SH-SY5Y (cell line): ENCODE results near the gene OR5B2.

Experiments
- GATA2 ChIP-seq: IDR thresholded peaks from 2 replicates; pipeline ENCODE4 v1.6.1; 2011; ENCODE audit warnings: mild to moderate bottlenecking, low read depth, low read length
- GATA3 ChIP-seq: IDR thresholded peaks from 2 replicates; pipeline ENCODE4 v1.6.1; 2011; ENCODE audit warnings: low read depth, mild to moderate bottlenecking, low read length, moderate library complexity

Gene OR5B2

DNA sequence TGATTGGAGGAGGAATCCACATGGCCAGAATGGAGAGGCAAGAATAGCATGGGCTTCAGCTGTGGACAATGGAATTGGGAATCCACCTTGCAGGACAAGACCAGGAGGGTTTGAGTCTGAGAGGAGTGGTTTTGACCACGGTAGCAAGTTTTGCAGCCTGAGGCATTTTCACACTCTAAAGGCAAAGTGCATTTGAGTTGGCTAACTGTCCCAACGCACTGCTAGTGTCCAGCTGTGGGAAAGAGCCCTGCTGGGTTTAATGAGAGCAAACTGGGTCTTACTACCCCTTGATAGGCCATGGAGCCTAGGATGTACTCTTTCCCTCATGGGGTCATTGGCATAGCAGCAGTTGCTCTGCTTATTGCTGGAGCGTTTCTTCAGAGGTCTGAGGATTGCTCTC lies at the start of gene OR5B2:
OR5B2 (minus strand) TSS at position 101 of the 400 bp plus-strand sequence. CDS start 4,860 bp downstream, outside the sequence.
- TF ChIP-seq GATA2 (no peak), GATA3 (no peak)

DNA sequence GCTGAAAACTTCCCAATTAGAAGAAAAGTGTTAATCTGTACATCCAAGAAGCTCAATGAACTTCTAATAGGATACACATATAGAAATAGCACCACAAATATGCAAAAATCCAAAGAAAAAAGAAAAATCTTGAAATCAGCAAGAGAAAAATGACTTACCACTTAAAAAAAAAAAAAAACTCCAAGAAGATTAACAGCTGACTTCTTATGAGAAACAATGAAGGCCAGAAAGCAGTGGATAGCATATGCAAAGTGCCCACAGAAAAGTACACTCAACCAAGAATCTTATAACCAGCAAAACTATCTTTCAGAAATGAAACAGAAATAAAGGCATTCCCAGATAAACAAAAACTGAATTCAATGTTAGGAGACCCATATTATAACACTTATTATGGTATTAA lies 44.0 kb upstream of the OR5B2 start:
- TF ChIP-seq GATA2 (no peak), GATA3 (no peak)

DNA sequence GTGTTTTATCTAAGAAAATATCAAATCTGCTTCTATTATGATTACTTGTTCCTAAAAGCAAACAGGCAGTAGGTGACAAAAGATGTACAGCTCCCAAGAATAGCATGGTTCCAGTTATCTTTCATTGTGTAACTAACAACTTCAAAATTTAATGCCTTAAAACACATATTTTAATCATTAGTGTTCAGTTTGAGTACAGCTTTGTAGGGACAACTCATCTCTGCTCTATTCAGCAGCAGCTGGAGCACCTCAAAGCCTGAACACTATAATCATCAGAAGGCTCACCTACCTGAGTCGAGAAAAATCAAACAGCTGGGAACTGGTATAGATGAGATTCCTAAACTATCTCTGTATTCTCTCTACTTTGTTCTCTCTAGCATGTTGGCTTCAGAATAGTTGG lies 38.4 kb upstream of the OR5B2 start:
- TF ChIP-seq GATA3 (no peak), GATA2 (no peak)

DNA sequence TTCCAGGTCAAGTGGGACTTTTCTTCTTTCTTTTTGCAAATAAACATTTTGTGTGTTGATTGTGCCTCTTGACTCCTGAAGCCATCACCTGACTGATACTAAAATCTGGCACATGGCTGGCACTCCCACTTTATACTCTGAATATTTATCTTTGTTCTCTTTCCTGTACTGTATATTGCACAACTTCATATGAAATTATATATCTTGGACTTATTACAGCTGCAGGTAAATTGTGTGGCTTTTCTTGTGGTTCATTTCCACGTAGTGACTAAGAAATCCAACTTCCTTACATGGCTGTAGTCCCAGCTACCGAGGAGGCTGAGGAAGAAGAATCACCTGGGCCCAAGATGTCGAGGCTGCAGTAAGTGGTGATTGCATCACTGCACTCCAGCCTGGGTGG lies 37.8 kb upstream of the OR5B2 start:
- TF ChIP-seq GATA3 (no peak), GATA2 (no peak)

DNA sequence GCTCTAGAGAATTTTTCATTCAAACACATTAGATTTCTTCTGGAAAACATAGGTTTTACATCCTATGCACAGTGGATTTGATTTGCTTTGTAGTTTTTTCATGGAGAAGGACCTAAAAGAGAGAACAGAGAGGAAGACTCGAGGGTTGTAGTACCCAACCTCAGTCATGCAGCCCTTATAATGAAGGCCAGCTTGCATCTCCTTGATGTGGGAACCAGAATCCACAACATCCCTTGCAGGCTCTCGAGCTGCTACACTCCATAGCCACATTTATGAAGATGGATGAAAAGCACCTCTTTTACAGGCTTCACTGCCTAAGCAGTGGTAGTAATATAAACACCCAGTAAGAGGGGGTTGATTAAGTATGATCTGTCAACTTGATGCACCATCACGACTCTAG lies 23.7 kb upstream of the OR5B2 start:
- no peak for TF ChIP-seq GATA3

DNA sequence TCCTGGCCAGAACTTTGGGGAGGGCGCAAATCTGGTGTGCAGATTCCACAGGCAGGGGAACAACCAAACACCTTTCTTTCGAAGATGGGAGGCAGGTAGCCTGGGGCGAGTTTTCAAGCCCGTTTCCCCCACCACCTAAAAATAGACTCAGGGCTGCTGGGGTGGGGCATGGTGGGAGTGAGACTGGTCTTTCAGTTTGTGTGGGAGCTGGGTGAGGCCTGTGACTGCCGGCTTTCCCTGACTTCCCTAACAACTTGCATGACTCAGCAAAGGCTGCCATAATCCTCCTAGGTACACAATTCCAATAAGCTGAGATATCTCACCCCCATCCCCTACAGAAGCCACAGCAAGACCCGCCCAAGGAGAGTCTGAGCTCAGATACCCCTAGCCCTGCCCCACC lies 18.4 kb upstream of the OR5B2 start:
- TF ChIP-seq GATA3 = no peak
- TF ChIP-seq GATA2 = no peak

DNA sequence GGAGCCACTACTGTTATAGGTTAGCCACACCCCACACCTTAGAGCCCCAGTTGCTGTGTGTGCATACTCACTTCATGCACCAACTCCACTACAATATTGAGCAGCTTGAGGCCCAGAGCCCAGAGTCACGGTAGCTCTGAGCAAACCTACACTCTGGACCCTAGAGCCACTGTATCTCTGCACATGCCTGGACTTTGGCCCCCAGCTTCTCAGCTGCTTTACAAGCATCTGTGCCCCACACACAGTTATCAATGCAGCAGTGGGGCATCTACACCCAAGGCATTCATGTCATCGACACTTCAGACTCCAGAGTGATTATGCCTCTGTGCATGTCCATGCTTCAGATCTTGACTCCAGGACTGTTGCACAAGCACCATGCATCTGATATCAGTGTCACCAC lies 16.4 kb upstream of the OR5B2 start:
- TF ChIP-seq GATA2 = no peak
- no peak for TF ChIP-seq GATA3

DNA sequence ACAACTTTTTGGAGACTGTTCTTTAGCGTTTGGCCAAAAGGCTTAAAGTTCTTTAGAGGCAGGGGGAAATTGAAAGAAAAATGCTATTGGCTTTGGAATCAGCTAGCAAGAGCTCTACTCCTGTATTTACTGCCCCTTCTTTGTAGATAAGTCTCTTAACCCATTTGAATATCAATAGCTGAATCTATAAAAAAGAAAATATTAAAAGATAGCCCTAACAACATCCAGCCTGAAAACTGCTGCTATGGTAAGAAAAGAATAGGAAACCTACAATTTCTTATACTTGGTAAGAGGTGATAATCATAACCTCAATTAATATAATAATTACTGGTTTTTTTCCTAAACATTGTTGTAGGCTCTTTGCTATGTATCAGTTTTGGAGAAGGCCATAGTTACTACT lies 14.2 kb upstream of the OR5B2 start, which contains the start of gene OR5B12:
OR5B12 (minus strand) TSS at position 101 of the 400 bp plus-strand sequence. CDS start 2,085 bp downstream, outside the sequence.
- TF ChIP-seq GATA3 (no peak), GATA2 (no peak)

DNA sequence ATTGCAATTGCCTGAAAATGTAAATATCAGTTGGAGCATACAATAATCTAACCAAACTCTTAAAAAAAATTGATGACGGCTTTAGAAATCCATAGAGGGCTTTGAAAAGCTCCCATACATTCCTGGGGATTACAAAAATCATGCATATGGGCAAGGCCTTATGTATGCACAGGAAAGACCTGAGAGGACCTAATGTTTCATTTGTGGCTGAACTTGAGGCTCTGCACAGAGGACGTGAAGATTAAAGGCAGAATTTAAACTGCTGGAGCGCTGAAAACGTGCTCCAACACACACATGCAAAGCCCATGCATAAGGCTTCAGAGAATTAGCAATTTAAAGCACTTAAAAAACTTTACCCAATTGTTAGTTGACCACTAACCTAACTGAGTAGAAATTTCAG lies 10.6 kb upstream of the OR5B2 start:
- TF ChIP-seq GATA3 (no peak), GATA2 (no peak)

DNA sequence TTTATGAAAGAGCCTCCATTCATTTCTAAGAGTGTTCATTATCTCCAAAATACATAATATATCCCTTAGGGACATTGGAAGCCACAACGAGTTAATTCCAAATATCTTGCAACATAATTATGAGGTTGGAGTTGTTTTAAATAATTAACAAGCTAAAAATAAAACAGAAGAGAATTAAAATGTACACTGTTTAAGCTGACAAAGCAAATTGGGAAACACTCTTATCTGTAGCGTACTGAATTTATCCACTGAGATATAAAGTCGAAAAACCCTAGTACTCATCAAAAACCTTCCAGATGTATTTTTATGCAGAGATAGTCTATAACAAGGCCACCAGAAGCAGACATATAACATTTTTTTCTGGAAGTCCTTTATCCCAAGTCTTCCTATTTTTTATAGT lies 6.3 kb upstream of the OR5B2 start:
- TF ChIP-seq GATA2 = no peak

DNA sequence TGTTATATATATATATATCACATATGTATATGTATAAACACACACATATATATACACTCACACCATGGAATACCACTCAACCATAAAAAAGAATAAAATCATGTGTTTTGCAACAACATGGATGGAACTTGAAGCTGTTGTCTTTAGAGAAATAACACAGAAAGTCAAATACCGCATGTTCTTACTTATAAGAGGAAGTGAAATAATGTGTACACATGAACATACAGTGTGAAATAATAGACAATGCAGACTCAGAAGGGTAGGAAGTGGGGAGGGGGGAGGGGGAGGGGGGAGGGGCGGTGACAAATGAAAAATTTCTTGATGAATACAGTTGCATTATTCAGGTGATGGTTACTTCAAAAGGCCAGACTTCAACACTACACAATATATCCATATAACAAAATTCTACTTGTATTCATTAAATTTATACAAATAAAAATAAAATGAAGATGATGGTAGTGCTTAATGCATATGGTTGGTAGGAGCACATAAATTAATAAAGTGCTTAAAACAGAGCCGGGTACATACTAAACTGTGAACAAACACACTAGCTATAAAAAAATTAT lies 5.8 kb upstream of the OR5B2 start:
- TF ChIP-seq GATA3 (no peak), GATA2 (no peak)

DNA sequence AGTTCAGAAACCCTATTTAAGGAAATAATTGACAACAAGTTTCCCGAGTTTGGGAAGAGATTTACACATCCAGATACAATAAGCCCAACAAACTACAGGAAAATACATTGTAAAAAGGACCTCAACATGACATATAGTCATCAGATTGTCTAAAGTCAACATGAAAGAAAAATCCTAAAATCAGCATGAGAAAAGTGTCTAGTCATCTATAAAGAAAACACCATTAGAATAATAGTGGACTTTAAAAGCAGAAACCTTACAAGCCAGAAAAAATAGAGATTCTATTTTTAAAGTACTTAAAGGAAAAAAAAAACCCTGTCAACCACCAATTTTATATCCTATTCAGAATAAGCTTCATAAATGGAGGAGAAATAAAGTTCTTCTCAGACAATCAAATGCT lies 1.4 kb upstream of the OR5B2 start:
- TF ChIP-seq GATA2 (no peak), GATA3 (no peak)

DNA sequence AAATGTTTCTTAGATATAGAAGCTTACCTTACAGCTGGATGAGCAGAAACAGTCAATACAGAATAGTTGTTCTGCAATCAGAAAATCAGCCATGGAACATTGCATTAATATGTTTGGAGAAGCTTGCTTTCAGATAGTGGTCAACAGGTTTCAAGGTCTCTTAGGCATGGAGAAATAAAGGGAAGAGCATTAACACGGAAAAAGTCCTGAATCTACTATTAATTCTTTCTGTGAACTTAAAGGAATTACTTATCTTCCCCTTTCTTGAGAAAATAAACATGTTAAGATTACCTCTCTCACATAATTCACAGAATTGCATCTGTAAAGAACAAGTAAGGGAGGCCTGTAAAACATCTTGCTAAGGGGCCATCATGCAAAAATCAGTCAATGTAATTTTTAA lies 21.1 kb downstream of the OR5B2 start, which contains the start of gene OR5B3:
OR5B3 (minus strand) TSS at position 101 of the 400 bp plus-strand sequence. CDS start 3,465 bp downstream, outside the sequence.
- no peak for TF ChIP-seq GATA3
- no peak for TF ChIP-seq GATA2

DNA sequence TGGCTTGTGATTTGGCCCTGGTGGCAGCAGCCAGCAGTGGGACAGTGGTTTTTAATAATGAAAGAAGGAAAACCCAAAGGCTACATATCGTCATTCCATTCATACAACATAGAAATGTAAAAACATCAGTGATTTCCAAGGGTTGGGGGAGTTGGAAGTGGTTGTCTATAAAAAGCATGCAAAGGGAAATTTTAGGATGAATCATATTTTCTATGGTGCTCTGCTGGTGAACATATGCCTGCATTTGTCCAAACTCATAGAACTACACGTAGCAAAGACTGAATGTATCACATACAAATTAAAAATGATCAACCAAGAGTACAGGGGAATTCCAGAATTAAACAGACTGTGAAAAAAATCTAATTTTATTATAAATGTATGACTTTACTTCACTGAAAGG lies 32.3 kb downstream of the OR5B2 start:
- TF ChIP-seq GATA2 (no peak), GATA3 (no peak)

DNA sequence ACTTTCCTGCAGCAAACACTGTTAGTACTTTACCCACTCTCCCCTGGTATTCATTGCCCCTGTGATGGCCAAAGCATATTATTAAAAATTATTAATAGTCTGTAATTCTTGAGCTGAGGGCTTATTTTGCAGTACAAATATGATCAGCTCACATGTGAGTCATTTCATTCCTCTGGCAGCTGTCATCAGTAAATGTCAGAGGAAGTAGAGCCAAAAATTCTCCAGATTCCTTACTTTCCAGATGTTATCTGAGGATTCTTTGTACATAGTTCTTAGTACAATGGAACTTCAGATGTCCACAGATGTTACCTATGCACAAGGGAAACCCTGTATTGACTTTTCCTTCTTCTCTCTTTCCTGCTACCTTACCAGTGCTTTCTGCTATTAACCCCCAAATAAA lies 33.7 kb downstream of the OR5B2 start:
- TF ChIP-seq GATA2 = no peak
- no peak for TF ChIP-seq GATA3

DNA sequence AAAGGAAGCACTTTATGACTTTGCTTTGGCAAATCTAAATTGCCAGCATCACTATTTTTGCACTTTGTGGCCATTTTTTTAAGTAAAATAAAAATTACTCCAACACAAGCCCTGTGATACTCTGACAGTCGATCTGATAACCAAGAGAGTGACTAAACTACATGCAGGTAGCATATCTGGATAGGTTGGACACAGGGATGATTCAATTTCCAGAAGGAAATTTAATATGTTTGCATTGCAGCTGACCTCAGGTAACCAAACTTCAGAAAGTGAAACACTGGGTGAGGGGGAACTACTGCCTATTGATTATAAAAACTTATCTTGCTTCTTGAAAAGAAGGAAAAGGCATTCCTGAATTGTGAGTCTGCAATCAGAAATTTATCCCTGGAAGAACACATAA lies 35.2 kb downstream of the OR5B2 start:
- no peak for TF ChIP-seq GATA2
- no peak for TF ChIP-seq GATA3
